HG03469 (cell line): ENCODE results near the gene FLNB.

Experiments used
- ATAC-seq: cut with Tn5 transposase; IDR thresholded peaks from one replicate; pipeline ENCODE4 v1.9.1; 2021; ENCODE audit warnings: mild to moderate bottlenecking, moderate library complexity, moderate number of reproducible peaks; ENCODE audit not compliant: unreplicated experiment

FLNB gene

DNA sequence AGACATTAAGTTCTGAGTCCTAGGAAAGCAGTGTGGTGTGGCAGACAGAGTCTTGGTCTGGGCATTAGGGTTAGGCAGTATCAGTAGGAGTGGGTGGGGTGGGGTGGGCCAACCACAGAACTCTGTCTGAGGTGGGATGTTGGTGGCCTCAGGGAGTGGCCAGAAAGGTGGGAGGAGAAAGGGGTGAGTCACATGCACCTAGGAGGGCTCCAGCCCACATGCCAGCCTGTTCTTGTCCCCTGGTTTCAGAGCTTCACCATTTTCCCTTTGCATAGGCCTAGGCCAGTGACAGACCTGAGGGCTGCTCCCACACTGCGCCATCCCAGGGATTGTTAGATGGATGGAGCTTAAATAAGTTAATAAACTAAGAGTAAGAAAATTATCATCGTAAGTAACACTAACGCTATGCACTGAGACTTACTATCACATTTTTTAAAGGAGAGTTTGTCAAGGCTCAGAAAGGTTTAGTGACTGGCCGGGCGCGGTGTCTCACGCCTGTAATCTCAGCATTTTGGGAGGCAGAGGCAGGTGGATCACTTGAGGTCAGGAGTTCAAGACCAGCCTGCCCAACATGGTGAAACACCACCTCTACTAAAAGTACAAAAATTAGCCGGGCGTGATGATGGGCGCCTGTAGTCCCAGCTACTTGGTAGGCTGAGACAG is 168.7 kb downstream of the FLNB start:
- ATAC-seq = no peak

DNA sequence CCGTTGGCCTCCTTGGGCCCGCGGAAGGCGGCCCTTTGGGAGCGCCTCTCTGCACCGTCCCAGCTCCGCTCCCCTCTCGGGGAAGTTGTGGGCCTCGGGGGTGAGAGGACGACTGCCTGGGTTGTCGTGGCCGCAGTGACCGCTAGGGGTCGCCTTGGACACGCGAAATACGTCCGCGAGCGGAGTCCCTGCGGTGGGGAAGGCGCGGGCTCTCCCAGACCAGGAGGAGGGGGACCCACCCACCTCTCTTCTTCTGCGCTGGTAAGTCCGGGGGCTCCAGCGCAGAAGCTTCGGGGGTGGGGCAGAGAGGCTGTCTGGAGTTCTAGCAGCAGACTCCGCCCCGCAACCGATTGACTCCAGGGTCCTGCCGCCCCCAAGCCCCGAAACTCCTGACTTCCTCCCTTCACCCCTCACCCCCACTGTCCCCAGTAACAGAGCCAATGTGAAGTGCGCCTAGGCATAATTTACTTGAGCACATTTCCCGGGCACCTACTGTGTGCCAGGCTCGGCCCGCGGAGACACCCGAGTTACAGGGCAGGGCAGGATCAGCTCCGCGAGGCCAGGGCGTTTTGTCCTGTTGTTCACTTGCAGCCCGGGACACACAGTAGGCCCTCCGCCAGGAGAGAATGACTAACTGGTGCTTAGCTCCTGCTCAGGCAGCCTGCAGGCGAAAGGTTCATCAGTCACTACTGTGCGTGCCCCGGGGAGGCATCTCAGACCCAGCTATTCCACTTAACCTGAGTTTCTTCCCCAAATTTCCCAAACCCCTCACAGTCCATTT is 169.7 kb downstream of the FLNB start:
- no peak for ATAC-seq

DNA sequence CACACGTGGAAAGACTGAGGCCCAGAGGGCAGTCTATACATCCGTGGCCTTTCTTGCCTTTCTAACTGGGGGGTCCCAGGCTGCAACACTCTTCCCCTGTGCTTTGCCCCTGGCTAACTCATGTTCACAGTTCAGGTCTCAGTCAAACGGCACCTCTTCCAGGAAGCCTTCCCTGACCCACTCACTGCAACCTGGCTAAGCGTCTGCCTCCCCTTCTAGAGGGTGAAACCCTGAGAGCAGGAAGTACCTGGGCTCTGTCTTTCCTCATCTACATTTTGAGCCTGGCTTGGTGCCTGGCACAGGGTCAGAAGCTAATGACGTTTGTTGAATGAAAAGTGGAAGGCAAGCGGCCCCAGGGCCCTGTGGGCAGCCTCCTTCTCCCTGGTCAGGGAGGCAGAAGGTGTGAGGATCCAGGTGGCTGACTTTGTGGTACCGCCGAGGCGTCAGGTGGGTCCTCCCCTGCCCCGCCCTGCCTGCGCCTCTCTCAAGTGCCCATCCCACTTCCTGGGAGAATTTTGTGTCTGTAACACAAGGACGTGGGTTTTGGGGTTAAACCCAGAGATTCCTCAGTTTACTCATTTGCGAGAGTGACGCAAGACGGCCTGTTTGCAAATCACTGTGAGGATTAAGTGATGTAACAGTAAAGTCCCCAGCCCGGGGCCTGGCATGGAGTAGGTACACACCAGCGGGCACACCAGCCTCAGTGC is 170.5 kb downstream of the FLNB start:
- no peak for ATAC-seq

DNA sequence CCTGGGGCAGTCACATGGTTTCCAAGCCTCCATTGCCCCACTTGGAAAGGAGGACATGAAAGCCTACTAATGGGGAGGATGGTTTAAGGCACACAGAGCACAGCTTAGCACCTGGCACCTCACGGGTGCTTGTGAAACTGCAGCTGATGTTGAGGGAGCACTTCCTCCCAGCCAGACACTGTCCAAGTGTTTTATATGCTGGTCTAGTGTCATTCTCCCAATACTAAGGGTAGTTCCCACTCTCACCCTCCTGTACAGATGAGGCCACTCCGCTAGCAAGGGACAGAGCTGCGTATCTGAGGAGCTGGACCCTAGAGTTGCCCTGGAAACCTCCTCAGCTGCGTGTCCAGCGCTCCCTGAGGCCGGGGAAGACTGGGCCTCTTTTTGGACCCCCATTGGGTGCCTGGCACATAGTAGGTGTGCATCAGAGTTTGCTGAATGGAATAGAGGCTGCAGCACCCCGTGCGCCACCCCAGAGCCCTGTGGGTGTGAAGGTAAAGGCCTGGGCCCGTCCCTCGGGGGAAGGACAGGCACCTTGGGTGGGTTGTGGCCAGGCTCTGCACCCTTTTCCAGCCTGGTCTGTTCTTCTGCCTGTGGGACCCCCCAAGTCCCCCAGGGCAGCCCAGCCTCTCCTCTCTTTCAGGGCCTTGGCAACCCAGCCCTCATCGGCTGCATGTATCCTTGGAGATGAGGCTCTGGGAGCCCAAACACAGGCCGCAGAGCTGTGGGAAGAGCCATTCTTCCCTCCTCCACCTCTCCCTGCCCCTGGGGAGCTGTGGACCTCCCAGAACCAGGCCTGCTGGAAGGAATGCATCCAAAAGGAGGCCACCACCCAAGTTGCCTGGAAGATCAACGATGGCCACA is 171.2 kb downstream of the FLNB start:
- ATAC-seq = no peak

DNA sequence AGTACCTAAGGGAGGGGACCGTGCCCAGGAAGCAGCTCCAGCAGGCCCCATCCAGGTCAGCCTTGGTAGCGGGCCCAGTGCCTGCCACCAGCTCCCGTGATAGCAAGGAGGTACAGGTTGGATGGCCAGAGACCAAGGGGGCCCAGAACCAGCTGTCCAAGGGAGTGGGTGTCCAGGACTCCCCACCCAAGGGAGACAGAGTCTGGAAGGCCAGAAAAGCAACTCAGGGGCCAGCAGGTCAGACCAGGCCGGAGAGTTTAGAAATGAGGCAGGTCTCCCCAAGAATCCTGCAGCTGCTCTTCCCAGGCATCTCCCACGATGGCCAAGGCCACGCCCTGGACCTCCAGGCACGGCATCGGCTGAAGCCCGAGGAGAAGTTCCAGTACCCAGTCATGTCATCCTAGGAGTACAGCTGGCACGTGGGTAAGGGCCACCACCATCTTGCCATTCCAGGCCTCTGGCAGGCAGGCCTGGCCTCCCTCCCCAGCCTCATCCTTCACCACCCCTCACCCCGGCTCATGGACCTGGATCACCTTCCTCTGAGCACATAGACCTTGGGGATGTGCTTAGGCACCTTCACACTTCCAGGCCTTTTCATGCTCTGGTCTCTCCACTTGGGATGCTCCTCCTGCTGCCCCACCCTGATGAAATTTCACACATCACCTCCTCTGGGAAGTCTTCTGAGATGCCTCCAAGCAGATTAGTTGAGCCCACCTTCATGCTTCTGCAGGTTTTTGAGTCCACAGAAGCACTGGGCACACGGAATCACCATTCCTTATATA is 172.1 kb downstream of the FLNB start:
- ATAC-seq = no peak

DNA sequence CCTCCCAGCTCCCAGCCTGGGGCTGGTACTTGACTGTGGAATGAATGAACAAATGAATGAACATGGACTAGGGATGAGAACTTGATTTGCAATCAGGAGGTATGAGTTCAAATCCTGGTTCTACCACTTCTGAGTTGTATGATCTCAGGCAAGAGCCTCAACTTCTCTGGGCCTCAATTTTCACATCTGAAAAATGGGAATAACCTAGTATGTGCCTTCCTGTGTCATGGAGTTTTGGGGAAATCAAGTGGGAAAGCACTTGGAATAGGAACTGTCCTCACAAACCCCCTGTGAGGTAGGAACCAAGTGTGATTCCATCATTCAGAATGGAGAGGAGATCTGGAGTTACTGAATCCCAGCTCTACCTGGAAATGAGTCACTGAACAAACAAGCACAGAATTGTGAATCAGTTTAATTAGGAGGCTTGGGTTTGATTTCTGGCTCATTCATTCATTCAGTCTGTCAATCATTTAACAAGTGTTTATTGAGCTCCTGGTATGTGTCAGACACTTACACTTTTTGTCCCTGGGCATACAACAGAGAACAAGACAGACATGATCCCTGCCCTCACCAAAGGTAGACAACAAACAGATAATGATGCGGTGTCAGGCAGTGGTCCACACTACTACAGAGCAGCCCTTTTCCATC is 172.8 kb downstream of the FLNB start:
- no peak for ATAC-seq

DNA sequence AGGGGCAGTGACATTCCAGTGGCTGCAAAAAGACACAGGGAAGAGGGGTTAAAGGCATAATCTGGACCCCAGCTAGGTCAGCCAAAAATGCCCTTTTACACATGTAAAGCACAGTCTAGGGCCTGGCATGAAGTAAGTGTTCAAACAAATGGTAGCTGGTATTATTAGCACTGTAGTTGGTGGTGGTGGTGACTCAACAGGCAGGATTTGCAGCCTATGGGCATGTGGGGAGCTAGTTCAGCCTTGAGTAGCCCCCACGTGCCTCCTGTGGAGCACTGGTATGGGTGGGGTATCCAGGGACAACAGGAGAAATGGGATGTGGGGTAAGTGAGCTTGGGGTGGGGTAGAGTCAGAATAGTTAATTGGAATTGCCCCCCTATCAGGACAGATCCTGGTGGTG is 175.0 kb downstream of the FLNB start:
- ATAC-seq = no peak

DNA sequence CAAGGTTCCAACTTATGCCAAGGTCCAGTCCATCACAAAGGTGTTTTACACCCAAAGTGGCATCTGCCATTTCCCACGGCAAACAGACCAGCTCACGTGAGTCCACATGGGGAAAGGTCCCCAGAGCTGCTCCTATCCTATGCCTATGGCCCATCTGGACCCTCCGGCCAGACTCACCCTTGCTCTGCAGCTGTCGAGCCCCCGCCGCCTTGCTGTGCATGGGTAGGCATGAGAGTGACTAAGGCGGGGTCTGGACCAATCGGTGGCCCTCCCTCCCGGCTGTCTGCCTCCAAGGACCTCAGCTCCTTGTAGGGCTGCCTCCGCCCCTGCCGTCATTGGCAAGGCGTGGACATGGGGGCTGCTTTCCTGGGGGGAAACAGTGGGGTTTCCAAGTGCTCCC is 175.7 kb downstream of the FLNB start:
- ATAC-seq = no peak

DNA sequence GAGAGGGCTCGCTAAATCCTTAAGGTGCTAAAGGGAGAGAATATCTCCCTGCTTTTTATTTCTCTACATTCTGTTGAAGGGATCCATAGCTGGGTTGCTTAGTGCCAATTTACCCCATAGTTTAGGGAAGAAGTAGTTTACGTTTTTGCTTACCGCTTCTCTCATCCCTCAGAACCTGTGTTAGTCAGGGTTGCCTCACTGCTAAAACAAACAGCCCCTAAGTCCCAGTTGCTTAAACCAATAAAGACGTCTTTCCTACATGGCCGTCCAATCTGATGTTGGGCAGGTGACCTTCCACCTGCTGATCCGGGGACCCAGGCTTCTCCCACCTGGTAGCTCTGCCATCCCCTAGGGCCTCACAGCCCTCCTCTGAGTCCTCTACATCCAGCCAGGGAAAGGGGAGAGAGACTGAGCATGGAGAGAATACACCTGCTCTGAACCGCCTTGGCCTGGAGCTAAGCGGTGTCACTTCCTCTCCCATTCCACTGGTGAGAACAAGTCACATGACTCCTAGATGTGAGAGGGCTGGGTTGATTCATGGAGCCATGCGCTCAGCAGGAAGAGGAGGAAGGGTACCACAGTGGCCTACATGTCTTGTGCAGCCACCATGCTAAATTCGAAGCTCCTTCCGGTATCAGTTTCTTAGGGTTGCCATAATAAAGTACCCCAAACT is 176.2 kb downstream of the FLNB start:
- ATAC-seq = no peak

DNA sequence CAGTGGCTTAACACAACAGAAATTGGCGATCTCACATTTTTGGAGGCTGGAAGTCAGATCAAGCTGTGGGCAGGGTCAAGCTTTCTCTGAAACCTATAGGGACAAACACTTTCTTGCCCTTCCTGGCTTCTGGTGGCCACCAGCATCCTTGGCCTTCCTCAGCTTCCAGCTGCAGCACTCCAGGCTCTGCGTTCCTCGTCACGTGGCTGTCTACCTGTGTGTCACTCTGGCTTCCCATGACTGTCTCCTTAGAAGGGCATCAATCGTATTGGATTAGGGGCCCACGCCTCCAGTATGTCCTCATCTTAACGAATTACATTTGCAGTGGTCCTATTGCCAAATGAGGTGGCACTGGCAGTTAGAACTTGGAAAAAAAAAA is 176.7 kb downstream of the FLNB start:
- ATAC-seq = no peak

DNA sequence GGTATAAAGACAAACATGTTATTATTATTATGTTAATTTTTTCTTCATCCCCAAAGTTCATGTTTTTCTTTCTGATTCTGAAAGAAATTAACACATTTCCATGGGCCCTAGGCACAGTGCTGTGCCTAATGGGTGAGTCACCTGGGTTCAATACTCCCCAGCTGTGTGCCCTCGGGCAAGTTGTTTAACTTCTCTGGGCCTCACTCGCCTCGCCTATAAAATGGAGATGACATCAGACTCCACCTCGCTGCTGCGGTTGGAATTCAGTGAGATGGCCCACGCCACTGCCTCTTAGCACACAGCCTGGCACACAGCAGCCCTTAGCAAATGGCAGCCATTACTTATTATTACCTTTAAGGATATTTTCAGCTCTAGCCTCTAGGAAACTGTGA is 179.9 kb downstream of the FLNB start:
- ATAC-seq = no peak

DNA sequence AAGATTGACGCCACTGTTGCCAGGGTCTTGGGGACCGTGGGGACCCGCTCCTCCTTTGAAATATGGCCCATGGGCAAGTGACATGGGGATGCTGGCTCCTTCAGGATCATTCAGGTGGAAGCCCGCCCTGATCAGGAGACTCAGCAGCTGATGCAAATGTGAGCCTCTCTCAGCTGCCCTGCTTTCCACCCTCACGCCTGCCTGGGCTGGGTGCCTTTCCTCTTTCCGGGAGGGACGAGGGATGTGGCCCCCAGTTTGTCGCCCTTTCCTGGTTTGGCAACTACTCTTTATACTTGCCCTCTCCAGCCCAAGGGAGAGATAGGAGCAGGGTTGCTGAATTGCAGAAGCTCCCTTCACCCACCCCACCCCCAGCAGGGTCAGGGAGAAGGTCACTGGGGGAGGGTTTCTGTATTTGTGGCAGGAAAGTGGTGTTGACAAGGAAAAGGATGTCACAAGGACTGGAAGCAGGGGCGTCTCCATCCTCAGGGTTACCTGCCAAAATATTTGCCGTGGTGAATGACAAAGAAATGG is 180.8 kb downstream of the FLNB start:
- no peak for ATAC-seq

DNA sequence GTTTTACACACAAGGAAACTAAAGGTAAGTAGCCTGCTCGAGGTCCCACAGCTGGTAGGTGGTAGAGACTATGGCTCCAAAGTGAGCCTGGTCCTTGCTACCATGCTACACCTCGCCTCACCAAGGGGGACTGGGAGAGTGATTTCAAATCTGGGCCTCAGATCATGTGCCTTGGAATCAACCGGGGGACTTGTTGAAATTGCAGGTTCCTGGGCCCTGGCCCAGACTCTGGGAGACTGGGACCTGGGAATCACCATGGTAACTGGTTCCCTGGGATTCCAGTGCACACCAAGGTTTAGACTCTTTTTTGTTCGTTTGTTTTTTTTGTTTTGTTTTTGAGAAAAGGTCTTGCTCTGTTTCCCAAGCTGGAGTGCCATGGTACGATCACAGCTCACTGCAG is 181.5 kb downstream of the FLNB start:
- ATAC-seq = no peak

DNA sequence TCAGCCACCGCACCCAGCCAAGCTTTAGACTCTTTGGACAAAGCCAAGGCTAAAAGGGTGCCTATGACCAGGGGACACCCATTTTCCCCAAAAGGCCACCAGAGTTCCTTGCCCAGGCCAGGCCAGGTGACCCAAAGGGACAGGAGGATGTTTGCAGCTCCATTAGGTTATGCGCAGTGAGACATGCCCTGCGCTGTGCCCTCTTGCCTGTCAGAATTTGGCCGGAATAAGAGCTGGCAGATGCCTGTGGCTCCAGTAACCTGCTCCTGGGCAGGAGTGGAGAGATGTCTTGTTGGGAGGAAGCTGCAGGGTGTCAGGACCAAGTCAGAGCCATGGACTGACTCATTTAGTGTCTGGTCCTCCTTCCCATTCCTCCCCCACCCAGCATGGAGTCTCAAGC is 182.1 kb downstream of the FLNB start:
- ATAC-seq = no peak

DNA sequence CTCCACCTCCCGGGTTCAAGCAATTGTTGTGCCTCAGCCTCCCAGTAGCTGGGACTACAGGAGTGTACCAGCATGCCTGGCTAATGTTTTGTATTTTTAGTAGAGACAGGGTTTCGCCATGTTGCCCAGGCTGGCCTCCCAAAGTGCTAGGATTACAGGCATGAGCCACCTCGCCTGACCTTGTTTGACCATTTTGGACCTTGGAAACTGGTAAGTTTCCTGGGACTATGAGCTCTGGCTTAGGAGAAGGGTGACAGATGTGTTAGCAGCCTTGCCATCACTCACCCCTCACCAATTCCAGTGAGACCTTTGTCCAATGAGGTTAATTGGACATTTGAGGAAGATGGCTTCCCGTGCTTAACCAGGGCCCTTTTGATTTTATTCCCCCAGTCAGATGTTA is 182.7 kb downstream of the FLNB start:
- ATAC-seq = no peak

DNA sequence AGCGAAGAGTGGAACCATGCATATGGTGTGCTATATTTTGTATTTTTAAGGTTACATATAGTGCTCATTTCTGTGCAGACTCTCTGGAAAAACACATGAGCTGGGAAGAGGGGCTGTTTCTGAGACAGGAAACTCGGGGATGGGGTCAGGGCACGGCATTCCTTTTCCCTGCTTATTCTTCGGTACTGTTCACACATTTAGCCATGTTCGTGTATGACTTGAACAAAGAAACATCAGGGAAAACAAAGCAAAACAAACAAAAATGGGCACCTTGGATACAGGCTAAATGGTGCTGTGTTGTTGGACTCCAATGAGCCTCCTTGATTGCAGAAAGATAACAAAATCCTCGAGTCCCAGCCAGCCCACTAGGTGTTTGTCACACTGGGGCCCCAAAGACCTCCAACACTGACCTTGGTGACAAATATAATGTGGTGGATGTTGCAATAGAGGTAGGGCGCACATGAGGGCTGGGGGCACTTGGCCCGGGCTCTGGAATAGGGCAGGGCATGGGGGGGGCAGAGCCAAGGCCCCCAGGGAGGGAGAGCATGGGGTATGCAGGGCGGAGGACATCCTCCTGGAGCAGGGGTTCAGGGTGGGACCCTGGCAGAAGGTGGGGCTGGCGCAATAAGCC is 183.3 kb downstream of the FLNB start:
- no peak for ATAC-seq

DNA sequence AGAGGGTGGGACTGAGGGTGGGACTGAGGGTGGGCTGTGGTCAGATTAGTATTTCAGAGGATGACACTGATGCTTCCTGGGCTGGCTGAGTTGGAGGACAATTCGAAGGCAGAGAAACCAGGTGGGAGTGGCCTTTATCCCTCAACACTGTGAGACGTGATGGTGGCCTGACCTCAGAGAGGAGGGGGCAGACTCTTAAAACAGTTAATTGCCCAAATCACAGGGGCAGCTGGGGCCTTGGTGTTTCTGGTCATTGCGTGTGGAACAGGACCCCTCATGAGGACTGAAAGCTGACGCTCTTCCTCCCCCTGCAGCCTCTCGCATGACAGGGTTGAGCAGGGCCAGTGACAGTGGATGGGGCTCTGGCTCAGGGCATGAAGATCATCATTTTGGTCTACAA is 183.8 kb downstream of the FLNB start:
- no peak for ATAC-seq

DNA sequence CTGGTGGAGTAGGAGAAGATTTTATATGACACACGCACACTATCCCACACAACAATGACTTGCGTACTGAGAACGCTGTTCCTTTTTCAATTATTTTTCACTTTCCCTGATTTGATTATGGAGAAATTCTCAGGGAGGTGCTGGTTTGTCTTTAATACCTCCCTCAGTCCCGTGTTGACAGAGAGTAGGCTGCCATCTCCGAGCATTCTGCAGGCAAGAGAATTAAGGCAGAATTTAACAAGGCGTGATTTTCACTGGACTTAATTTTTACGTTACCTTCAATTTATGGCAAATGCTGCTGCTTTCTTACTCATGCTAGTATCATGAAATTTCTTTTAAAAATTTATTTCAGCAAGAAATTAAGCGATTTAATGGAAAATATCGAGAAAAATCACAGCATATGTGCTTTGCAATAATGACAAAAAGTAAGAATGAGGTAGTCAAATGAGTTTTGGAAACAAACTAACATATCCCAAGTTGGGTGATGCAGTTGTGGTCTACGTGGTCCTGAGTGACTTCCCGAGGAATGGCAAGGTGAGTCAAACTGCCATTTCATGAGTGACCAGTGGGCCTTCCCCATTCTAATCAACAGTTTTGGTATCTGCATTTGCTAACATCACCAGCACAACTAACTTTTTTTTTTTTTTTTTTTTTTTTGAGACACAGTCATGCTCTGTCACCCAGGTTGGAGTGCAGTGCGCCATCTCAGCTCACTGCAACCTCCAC is 185.6 kb downstream of the FLNB start:
- no peak for ATAC-seq
